Fibroblast of villous mesenchyme (primary cell): ENCODE results near the gene FXYD5. TPM values are rescaled to one million over a fixed set of nuclear protein-coding genes. Genes with fewer than 3 reads are reported as not detected.

Source experiments
- DNase-seq: peaks from one replicate; pipeline ENCODE4 v3.0.0-alpha.2; 2010; ENCODE audit warnings: low read depth
- H3K4me3 ChIP-seq: 2 replicates; pipeline ENCODE4 v1.5.1; 2011; ENCODE audit warnings: low read depth, mild to moderate bottlenecking, low read length
- CTCF ChIP-seq: IDR thresholded peaks from 2 replicates; pipeline ENCODE4 v1.5.1; 2012; ENCODE audit warnings: low read depth, mild to moderate bottlenecking, low read length; ENCODE audit not compliant: insufficient read depth
- total RNA-seq: library from RNA; depleted of rRNA; stranded (reverse); fragments of >200 nt; gene quantifications from 2 replicates; pipeline ENCODE4 v1.2.3, GENCODE V29; 2012

Gene FXYD5
- total RNA-seq, 1 donor = 20.3 TPM

- no peak for TF ChIP-seq CTCF
- H3K4me3 ChIP-seq = peak within 1 kb of the TSS; percentile 17
- DNase-seq = peak; percentile 29
These were observed 16.1 kb upstream of the FXYD5 start, which contains the start of gene FXYD1 for GRCh38 chr19:35138305-35138892. Gene FXYD1 (plus strand): TSS chr19:35138824. CDS start chr19:35140080, 1,256 bp downstream.

- peak overlapping the region; percentile 5 for H3K4me3 ChIP-seq
- no peak for DNase-seq
- TF ChIP-seq CTCF = no peak
These were observed 14.2 kb upstream of the FXYD5 start for GRCh38 chr19:35140207-35140961.

- peak; percentile 44 for TF ChIP-seq CTCF
- peak overlapping the region; percentile 5 for H3K4me3 ChIP-seq
These were observed 13.3 kb upstream of the FXYD5 start for GRCh38 chr19:35140962-35141836.

GRCh38 chr19:35141837-35142605 is 12.5 kb upstream of the FXYD5 start:
- TF ChIP-seq CTCF = no peak
- no peak for DNase-seq
- H3K4me3 ChIP-seq = no peak overlapping the region

More at GRCh38 chr19:35140962-35141836, 13.3 kb upstream of the FXYD5 start:
- DNase-seq = peak; percentile 92

- H3K4me3 ChIP-seq = no peak overlapping the region
- peak; percentile 29 for DNase-seq
- TF ChIP-seq CTCF = peak; percentile 38
These were observed 11.8 kb upstream of the FXYD5 start for GRCh38 chr19:35142606-35143230.
